ENCODE results near the gene HYAL1. TPM values are rescaled to one million over a fixed set of nuclear protein-coding genes. Genes with fewer than 3 reads are reported as not detected.

HYAL1 gene
- total RNA-seq, 1 experiment from 2014 or later, result 0.37 TPM

GRCh38 chr3:50267280-50267913 lies 36.0 kb downstream of the HYAL1 start:
- ChIA-PET POLR2A (ENCODE audit: low non-redundant PET) (interaction anchor here (0.6 kb wide), 1 partner anchor 304 kb away, joined by 4 read pairs; no protein-coding TSS in a partner anchor), CTCF (no interaction called here)
- TF ChIP-seq CTCF (conservative IDR thresholded peaks at IDR 0.05; ENCODE audit: low read depth, low read length), result no peak
- no peak for TF ChIP-seq EZH2 (IDR thresholded peaks at IDR 0.05; ENCODE audit: borderline replicate concordance, low read depth, low read length, poor library complexity, severe bottlenecking)
- H3K27ac ChIP-seq (ENCODE audit: low read depth, low read length, poor library complexity, severe bottlenecking), result no peak overlapping the region
- intact Hi-C loops (cut with micrococcal nuclease; ENCODE audit: unreplicated experiment), result loop anchor here (10.0 kb wide), 1 partner anchor 143 kb away; no protein-coding TSS in a partner anchor
- H3K4me3 ChIP-seq (ENCODE audit: low read depth, low read length, poor library complexity, severe bottlenecking), result no peak overlapping the region
- H3K27me3 ChIP-seq (replicated peaks; ENCODE audit: insufficient read depth, low read depth, low read length, poor library complexity), result no peaks in the 10 kb centered on the region
- DNase-seq (ENCODE audit: low spot score), result no peak
- H3K36me3 ChIP-seq (ENCODE audit: insufficient read depth, low read length, poor library complexity, severe bottlenecking), result no peaks in the 10 kb centered on the region
- no peaks in the 10 kb centered on the region for H3K9me3 ChIP-seq (ENCODE audit: low read depth, low read length, poor library complexity, severe bottlenecking)
- peaks cover 20% of the 10 kb centered on the region for H3K4me1 ChIP-seq (ENCODE audit: insufficient read depth, low read length, poor library complexity, severe bottlenecking)
- no TSS peak for BruUV-seq (replicated peaks)

GRCh38 chr3:50266836-50267235 lies 36.5 kb downstream of the HYAL1 start:
- intact Hi-C loops (cut with micrococcal nuclease; ENCODE audit: unreplicated experiment), result loop anchor here (10.0 kb wide), 1 partner anchor 142 kb away; no protein-coding TSS in a partner anchor
- no TSS peak for BruUV-seq (replicated peaks)
- no peak overlapping the region for H3K27ac ChIP-seq (ENCODE audit: low read depth, low read length, poor library complexity, severe bottlenecking)

GRCh38 chr3:50266017-50266416 lies 37.4 kb downstream of the HYAL1 start:
- DNase-seq (ENCODE audit: low spot score), result no peak
- Histone ChIP-seq H3K9me3 (ENCODE audit: low read depth, low read length, poor library complexity, severe bottlenecking) (no peaks in the 10 kb centered on the region), H3K4me1 (ENCODE audit: insufficient read depth, low read length, poor library complexity, severe bottlenecking) (peaks cover 20% of the 10 kb centered on the region), H3K36me3 (ENCODE audit: insufficient read depth, low read length, poor library complexity, severe bottlenecking) (no peaks in the 10 kb centered on the region), H3K27me3 (replicated peaks; ENCODE audit: insufficient read depth, low read depth, low read length, poor library complexity) (no peaks in the 10 kb centered on the region), H3K4me3 (ENCODE audit: low read depth, low read length, poor library complexity, severe bottlenecking) (no peak overlapping the region), H3K27ac (ENCODE audit: low read depth, low read length, poor library complexity, severe bottlenecking) (no peak overlapping the region)
- ChIA-PET CTCF (no interaction called here), POLR2A (ENCODE audit: low non-redundant PET) (no interaction called here)
- no TSS peak for BruUV-seq (replicated peaks)
- intact Hi-C loops (cut with micrococcal nuclease; ENCODE audit: unreplicated experiment), result loop anchor here (10.0 kb wide), 1 partner anchor 141 kb away; no protein-coding TSS in a partner anchor
- TF ChIP-seq CTCF (conservative IDR thresholded peaks at IDR 0.05; ENCODE audit: low read depth, low read length) (no peak), EZH2 (IDR thresholded peaks at IDR 0.05; ENCODE audit: borderline replicate concordance, low read depth, low read length, poor library complexity, severe bottlenecking) (no peak)

More at GRCh38 chr3:50266836-50267235, 36.5 kb downstream of the HYAL1 start:
- ChIA-PET CTCF (no interaction called here), POLR2A (ENCODE audit: low non-redundant PET) (interaction anchor here (0.6 kb wide), 1 partner anchor 303 kb away, joined by 4 read pairs; no protein-coding TSS in a partner anchor)
- H3K4me1 ChIP-seq (ENCODE audit: insufficient read depth, low read length, poor library complexity, severe bottlenecking), result peaks cover 20% of the 10 kb centered on the region
- no peak overlapping the region for H3K4me3 ChIP-seq (ENCODE audit: low read depth, low read length, poor library complexity, severe bottlenecking)
- H3K27me3 ChIP-seq (replicated peaks; ENCODE audit: insufficient read depth, low read depth, low read length, poor library complexity), result no peaks in the 10 kb centered on the region
- H3K36me3 ChIP-seq (ENCODE audit: insufficient read depth, low read length, poor library complexity, severe bottlenecking), result no peaks in the 10 kb centered on the region
- TF ChIP-seq EZH2 (IDR thresholded peaks at IDR 0.05; ENCODE audit: borderline replicate concordance, low read depth, low read length, poor library complexity, severe bottlenecking) (no peak), CTCF (conservative IDR thresholded peaks at IDR 0.05; ENCODE audit: low read depth, low read length) (no peak)
- no peak for DNase-seq (ENCODE audit: low spot score)
- no peaks in the 10 kb centered on the region for H3K9me3 ChIP-seq (ENCODE audit: low read depth, low read length, poor library complexity, severe bottlenecking)

All from A673 (cell line).